Common myeloid progenitor, CD34-positive (primary cell): ENCODE data around the gene RAB7A.

Experiments
- CTCF ChIA-PET: fragments of 350-600 bp; sonication (Branson Sonifier 250); formaldehyde crosslinking; loops from one replicate; lab custom pipeline; 2021; ENCODE audit warnings: antibody characterized with exemption; lab: Charles Lee
- POLR2A ChIA-PET: fragments of 350-600 bp; sonication (Branson Sonifier 250); formaldehyde crosslinking; loops from one replicate; lab custom pipeline; 2021; ENCODE audit warnings: antibody characterized with exemption; lab: Charles Lee
- DNase-seq, 3 donors: peaks; one replicate each; pipeline versions ENCODE4 v3.0.0 to v3.0.0-alpha.2; 2013
- H3K27ac ChIP-seq, 2 experiments: 1 replicate in 1 of 2; 2 replicates in 1 of 2; pipeline ENCODE4 v1.7.0; 2013; ENCODE audit warnings: inconsistent platforms in 2 of 2, low read length in 2 of 2, mild to moderate bottlenecking in 2 of 2, low read depth in 1 of 2, moderate library complexity in 1 of 2; ENCODE audit not compliant: severe bottlenecking in 2 of 2, insufficient read depth in 1 of 2, poor library complexity in 1 of 2
- H3K27me3 ChIP-seq, 5 experiments: replicated peaks in 2 of 5; 1 replicate in 3 of 5; 2 replicates in 2 of 5; pipeline versions ENCODE4 v1.6.1 to v1.7.0; 2013; ENCODE audit warnings: low read length in 4 of 5, mild to moderate bottlenecking in 2 of 5, moderate library complexity in 2 of 5, inconsistent platforms in 1 of 5; ENCODE audit not compliant: insufficient read depth in 5 of 5, control insufficient read depth in 4 of 5
- H3K36me3 ChIP-seq, 4 experiments: 1 replicate in 2 of 4; 2 replicates in 2 of 4; pipeline versions ENCODE4 v1.6.1 to v1.7.0; 2013; ENCODE audit warnings: low read length in 3 of 4, control low read depth in 1 of 4, mild to moderate bottlenecking in 1 of 4; ENCODE audit not compliant: control insufficient read depth in 4 of 4, insufficient read depth in 4 of 4
- H3K4me1 ChIP-seq, 4 experiments: 1 replicate in 3 of 4; 2 replicates in 1 of 4; pipeline versions ENCODE4 v1.6.1 to v1.7.1; 2013; ENCODE audit warnings: low read length in 3 of 4, mild to moderate bottlenecking in 3 of 4, control low read depth in 1 of 4, inconsistent platforms in 1 of 4, moderate library complexity in 1 of 4; ENCODE audit not compliant: control insufficient read depth in 4 of 4, insufficient read depth in 4 of 4; ENCODE audit errors: control extremely low read depth in 1 of 4
- H3K4me3 ChIP-seq, 7 experiments: 1 replicate in 4 of 7; 2 replicates in 3 of 7; pipeline versions ENCODE4 v1.5.1 to v1.7.0; 2013; ENCODE audit warnings: mild to moderate bottlenecking in 7 of 7, low read length in 6 of 7, moderate library complexity in 6 of 7, inconsistent platforms in 2 of 7, low read depth in 2 of 7, control low read depth in 1 of 7; ENCODE audit not compliant: insufficient read depth in 4 of 7, control insufficient read depth in 1 of 7; ENCODE audit errors: extremely low read depth in 1 of 7
- H3K9me3 ChIP-seq, 5 experiments: 1 replicate in 4 of 5; 2 replicates in 1 of 5; pipeline versions ENCODE4 v1.6.1 to v1.7.1; 2013; ENCODE audit warnings: low read length in 4 of 5, mild to moderate bottlenecking in 2 of 5, inconsistent platforms in 1 of 5, low read depth in 1 of 5, moderate library complexity in 1 of 5; ENCODE audit not compliant: control insufficient read depth in 4 of 5, insufficient read depth in 2 of 5; ENCODE audit errors: control extremely low read depth in 1 of 5
- WGBS: methylation state at CpG from one replicate; pipeline ENCODE4 v1.1.5; 2013; ENCODE audit not compliant: insufficient coverage; 5-methylcytosine and 5-hydroxymethylcytosine counted together

The RAB7A gene

DNA sequence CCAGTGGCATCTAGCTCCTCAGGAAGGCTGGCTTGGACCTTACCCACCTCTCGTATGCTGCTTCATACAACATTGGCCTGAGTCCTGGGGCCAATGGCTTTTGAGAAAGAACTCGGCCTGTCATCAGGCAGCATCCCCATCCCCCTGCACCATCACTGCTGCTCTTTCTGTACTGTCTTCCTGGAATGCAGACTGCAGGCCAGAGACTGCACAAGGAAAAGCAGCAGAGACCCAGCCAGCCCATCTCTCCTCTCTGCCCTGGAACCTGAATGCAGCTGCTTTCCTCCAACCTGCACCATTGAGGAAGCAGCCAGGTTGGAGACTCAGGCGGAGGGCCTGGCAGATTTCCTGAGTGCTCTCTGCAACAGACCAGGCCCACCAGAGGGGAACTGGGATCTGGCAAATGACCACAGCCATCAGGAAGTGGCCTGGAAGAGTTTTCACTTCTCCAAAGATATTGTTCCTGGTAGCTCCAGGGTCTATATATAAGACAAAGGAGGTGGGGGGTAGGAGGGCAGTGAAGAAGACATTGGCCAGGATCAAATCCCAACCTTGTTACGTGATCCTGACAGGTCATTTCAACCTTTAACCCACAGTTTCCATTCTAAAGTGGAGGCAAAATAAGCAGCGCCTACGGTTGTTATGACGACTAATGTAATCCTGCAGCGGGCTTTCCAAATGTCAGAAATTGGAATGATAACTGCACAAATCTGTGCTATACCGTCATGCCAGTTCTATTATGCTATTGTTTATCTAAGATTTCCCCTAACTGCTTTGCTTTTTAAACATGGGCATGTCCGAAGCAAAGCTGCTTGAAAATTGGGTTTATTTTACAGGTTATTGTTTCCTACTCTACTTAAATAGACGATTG is 24.4 kb upstream of the RAB7A start:
- POLR2A ChIA-PET = no interaction called here

DNA sequence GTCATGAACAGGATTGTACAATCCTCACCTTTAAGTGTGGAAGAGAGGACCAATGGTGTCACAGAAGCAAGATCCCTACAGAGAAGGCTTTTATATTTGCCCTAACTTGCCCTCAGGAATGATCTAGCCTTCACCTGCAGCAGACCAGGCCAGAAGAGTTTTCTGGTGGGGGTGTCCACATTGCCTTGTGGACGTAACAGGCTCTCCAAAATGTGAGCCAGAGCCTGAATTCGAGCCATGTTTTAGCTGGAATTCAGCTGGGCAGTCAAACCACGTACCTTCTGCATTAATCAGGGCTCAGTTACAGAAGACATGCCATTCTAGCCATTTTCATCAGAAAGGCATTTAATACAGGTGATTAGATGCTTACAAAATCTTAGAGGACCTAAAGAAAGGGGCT is 23.6 kb upstream of the RAB7A start:
- POLR2A ChIA-PET = no interaction called here
- Histone ChIP-seq H3K27me3 (no peaks in the 10 kb centered on the region), H3K27ac (no peak overlapping the region), H3K4me1 (peaks cover 0 to 28% (median 5%) of the 10 kb centered on the region in 4 experiments), H3K4me3 (no peak overlapping the region), H3K36me3 (no peaks in the 10 kb centered on the region), H3K9me3 (no peaks in the 10 kb centered on the region)
- DNase-seq = no peak
- CTCF ChIA-PET = interaction anchor here (2.3 kb wide), 1 partner anchor 13 kb away, joined by 6 read pairs; no protein-coding TSS in a partner anchor
- WGBS = 95% methylated on average over 3 of the region's 3 CpGs

More for the DNA sequence above, 24.4 kb upstream of the RAB7A start:
- no peaks in the 10 kb centered on the region for H3K36me3 ChIP-seq
- CTCF ChIA-PET = interaction anchor here (1.6 to 1.7 kb wide), 2 partner anchors 10 to 21 kb away, joined by 5 to 6 read pairs; no protein-coding TSS in a partner anchor
- no peaks in the 10 kb centered on the region for H3K27me3 ChIP-seq
- no peak overlapping the region for H3K27ac ChIP-seq
- no peak for DNase-seq
- 92% methylated on average over 9 of the region's 11 CpGs for WGBS
- H3K4me1 ChIP-seq = peaks cover 0 to 28% (median 5%) of the 10 kb centered on the region in 4 experiments
- H3K4me3 ChIP-seq = no peak overlapping the region
- no peaks in the 10 kb centered on the region for H3K9me3 ChIP-seq

- H3K36me3 ChIP-seq = no peaks in the 10 kb centered on the region
- H3K4me1 ChIP-seq = peaks cover 0 to 22% (median 4%) of the 10 kb centered on the region in 4 experiments
- no peak for DNase-seq
- H3K27me3 ChIP-seq = no peaks in the 10 kb centered on the region
- H3K4me3 ChIP-seq = no peak overlapping the region
- H3K9me3 ChIP-seq = no peaks in the 10 kb centered on the region
- 100% methylated on average over 1 of the region's 5 CpGs for WGBS
- ChIA-PET POLR2A (no interaction called here), CTCF (interaction anchor here (0.6 to 2.3 kb wide), 6 partner anchors 14 to 478 kb away, joined by 3 to 6 read pairs (median 4); no protein-coding TSS in a partner anchor)
- H3K27ac ChIP-seq = no peak overlapping the region
Measured at GRCh38 chr3:128703561-128703960, 22.4 kb upstream of the RAB7A start.

DNA sequence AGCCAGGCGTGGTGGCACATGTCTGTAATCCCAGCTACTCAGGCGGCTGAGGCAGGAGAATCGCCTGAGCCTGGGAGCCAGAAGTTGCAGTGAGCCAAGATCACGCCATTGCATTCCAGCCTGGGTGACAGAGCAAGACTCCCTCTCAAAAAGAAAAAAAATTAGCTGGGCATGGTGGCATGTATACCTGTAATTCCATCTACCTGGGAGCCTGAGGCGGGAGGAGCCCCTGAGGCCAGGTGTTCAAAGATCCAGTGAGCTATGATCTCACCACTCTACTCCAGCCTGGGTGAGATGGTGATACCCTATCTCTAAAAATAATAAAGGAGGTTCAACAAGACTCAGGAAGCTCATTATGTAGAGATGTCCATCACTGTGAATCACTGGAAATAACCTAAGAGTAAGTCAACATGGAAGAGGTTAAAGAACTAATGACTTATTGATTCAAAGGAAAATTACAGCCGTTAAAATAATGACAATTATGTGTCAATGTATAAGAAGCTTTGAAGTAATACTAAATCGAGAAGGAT is 19.8 kb upstream of the RAB7A start:
- no peak for DNase-seq
- Histone ChIP-seq H3K27me3 (no peaks in the 10 kb centered on the region), H3K4me3 (no peak overlapping the region), H3K4me1 (peaks cover 0 to 21% (median 2%) of the 10 kb centered on the region in 4 experiments), H3K36me3 (no peaks in the 10 kb centered on the region), H3K9me3 (no peaks in the 10 kb centered on the region), H3K27ac (no peak overlapping the region)
- WGBS = 98% methylated on average over 5 of the region's 7 CpGs
- ChIA-PET CTCF (interaction anchor here (0.5 to 1.7 kb wide), 6 partner anchors 8 to 48 kb away, joined by 3 to 5 read pairs (median 4); no protein-coding TSS in a partner anchor), POLR2A (interaction anchor here (0.6 to 0.7 kb wide), 2 partner anchors 15 to 16 kb away, joined by 3 to 4 read pairs; no protein-coding TSS in a partner anchor)

DNA sequence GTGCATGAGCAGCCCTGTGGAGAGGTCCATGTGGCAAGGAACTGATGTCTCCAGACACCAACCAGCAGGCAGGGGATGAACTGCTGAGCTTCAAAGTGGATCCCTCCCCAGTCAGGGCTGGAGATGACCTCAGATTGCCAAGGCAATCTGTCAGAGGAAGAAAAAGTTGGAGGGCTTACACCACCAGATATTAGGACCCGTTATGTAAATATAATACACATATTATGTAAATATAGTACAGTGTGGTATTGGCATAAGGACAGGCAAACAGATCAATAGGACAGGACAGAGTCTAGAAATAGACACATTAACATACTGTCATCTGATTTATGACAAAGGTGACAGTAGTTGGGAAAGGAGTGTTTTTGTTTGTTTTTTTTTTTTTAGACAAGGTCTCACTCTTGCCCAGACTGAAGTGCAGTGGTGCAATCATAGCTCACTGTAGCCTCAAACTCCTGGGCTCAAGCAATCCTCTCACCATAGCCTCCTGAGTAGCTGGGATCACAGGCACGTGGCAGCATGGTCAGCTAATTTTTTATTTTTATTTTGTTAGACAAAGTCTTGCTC is 18.0 kb upstream of the RAB7A start:
- Histone ChIP-seq H3K27me3 (no peaks in the 10 kb centered on the region), H3K9me3 (no peaks in the 10 kb centered on the region), H3K27ac (no peak overlapping the region), H3K36me3 (no peaks in the 10 kb centered on the region), H3K4me1 (peaks cover 0 to 11% (median 0%) of the 10 kb centered on the region in 4 experiments), H3K4me3 (no peak overlapping the region)
- WGBS = no CpG with 5 or more reads among the region's 2 CpGs
- no peak for DNase-seq
- ChIA-PET POLR2A (no interaction called here), CTCF (interaction anchor here (0.7 to 1.1 kb wide), 2 partner anchors 9 to 56 kb away, joined by 3 to 4 read pairs; no protein-coding TSS in a partner anchor)

- Histone ChIP-seq H3K27ac (no peak overlapping the region), H3K9me3 (no peaks in the 10 kb centered on the region), H3K4me1 (peaks cover 0 to 13% (median 0%) of the 10 kb centered on the region in 4 experiments), H3K27me3 (no peaks in the 10 kb centered on the region), H3K4me3 (no peak overlapping the region), H3K36me3 (no peaks in the 10 kb centered on the region)
- ChIA-PET POLR2A (no interaction called here), CTCF (interaction anchor here (0.7 to 1.1 kb wide), 3 partner anchors 10 to 55 kb away, joined by 3 to 4 read pairs (median 3); no protein-coding TSS in a partner anchor)
- no peak for DNase-seq
- 94% methylated on average over 2 of the region's 4 CpGs for WGBS
Measured at GRCh38 chr3:128709038-128709437, 16.9 kb upstream of the RAB7A start.
